GM19240 (cell line): ENCODE measurements around the gene UPF1.

Source experiments
- DNase-seq: peaks from one replicate; pipeline ENCODE4 v3.0.0; 2011; ENCODE audit warnings: low spot score; ENCODE audit not compliant: insufficient read length

Gene UPF1

GRCh38 chr19:18840288-18841267 lies 8.8 kb downstream of the UPF1 start:
- DNase-seq, result no peak

- no peak for DNase-seq
These were observed 9.6 kb downstream of the UPF1 start for GRCh38 chr19:18841400-18841799.

DNA sequence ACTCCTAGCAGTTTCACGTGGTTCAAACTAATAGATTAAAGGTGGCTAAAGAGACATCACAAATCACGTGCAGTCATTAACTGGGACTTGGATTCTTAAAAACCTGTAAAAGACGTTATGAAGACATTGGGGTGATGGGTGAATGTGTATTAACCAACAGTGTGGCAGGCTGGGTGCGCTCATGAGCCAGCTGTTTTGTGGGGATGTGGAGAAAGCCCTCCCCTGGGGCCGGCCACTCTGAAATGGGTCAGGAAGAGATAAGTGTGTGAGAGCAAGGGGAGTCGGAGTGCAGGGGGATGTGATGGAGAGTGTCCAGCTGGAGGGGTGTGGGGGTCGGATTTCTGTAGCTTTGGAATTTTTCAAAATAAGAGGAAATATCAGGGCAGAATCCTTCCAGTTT lies 10.4 kb downstream of the UPF1 start:
- no peak for DNase-seq

DNA sequence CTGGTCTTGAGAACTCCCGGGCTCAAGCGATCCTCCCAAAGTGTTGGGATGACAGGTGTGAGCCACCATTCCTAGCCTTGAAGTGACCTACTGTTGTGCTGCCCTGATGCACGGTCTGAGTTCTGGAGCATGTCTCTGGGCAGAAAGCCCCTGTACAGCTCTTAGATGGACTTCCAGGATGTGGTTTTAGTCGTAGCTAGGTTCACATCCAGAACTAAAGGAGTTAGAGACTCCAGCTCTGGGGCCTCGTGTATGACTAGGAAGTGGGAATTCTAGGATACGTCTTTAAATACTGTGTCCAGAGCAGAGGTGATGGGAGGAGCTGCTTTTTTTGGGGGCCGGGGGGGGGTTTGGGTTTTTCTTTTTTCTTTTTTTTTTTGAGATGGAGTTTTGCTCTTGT lies 12.2 kb downstream of the UPF1 start:
- no peak for DNase-seq

GRCh38 chr19:18844806-18845329 lies 13.1 kb downstream of the UPF1 start:
- DNase-seq, result no peak

DNA sequence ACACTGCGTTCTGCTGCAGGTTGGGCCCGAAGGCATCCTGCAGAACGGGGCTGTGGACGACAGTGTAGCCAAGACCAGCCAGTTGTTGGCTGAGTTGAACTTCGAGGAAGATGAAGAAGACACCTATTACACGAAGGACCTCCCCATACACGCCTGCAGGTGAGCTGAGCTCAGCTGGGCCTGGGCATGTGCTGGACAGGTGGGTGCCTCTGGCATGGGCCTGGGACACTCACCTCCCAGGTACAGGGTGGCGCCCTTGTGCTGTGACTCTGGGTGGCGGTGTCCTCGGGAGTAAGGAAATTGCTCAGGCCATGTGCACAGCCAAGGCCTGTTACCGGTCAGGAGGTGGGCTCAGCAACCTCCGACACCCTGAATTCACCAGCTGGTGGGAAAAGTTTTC lies 14.2 kb downstream of the UPF1 start:
- DNase-seq, result no peak

- DNase-seq, result no peak
These were observed 15.2 kb downstream of the UPF1 start for GRCh38 chr19:18846862-18847548.

DNA sequence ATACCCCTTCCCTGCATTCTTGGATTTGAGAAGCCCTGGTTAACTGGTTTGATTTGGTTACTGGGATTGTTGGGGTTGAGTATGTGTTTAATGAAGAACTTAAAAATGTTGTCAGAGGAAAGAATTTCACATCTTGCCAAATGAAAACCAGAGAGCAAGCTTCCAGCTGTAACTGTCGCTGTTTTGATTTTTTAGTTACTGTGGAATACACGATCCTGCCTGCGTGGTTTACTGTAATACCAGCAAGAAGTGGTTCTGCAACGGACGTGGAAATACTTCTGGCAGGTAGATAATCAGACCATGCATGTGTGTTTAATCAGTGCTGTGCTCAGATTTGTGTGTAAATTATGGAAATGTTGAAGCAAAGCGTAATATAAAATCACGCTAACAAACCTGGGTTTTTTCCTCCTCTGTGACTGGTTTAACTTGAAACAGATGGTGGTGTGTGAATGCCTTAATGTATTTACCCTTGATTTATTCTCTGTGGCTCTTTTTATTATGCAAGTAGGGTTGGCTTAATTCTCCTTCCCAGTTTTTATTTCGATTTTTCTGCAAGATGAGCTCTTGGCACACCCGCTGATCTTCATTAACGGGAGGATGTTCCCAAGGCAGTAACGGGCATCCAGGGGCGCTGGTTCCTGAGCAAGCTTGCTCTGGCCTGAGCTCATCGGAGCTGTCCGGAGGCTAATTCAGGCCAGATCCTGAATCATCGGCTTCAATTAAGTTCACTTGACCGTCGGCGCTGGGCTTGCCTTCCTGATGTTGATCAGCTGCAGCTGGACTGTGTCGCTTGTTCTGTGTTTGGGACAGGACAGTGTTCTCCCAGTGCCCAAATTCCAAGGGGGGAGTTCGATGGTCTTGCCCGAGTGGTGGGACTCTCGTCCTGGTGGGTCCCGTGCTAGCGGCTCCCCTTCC lies 16.0 kb downstream of the UPF1 start:
- DNase-seq, result no peak

GRCh38 chr19:18848878-18849661 lies 17.3 kb downstream of the UPF1 start:
- DNase-seq, result no peak

DNA sequence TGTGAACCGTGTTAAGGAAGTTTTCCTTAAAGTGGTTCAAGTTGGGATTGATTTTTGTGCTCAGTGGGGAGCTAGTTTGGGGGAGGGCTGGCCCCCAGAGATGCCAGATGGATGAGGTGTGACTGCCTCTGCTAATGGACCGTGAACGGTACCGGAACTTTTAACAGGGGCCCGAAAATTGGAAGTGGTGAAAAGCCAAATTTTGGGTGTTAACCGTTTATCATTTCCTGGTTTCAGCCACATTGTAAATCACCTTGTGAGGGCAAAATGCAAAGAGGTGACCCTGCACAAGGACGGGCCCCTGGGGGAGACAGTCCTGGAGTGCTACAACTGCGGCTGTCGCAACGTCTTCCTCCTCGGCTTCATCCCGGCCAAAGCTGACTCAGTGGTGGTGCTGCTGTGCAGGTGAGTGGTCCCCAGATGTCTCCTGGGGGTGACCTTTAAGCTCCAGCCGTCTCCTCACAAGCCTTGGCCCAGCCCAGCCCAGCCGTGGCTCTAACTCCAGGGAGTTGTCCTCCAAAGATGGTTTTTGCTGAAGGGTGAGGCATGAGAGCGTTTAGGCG lies 18.2 kb downstream of the UPF1 start:
- DNase-seq, result no peak

GRCh38 chr19:18850471-18851375 lies 19.0 kb downstream of the UPF1 start:
- DNase-seq, result no peak

- DNase-seq, result no peak
These were observed 20.0 kb downstream of the UPF1 start for GRCh38 chr19:18851673-18852325.

- DNase-seq, result no peak
These were observed 20.9 kb downstream of the UPF1 start for GRCh38 chr19:18852648-18853047.

- DNase-seq, result no peak
These were observed 22.1 kb downstream of the UPF1 start for GRCh38 chr19:18853755-18854427.

GRCh38 chr19:18854982-18855381 lies 23.2 kb downstream of the UPF1 start:
- DNase-seq, result no peak

DNA sequence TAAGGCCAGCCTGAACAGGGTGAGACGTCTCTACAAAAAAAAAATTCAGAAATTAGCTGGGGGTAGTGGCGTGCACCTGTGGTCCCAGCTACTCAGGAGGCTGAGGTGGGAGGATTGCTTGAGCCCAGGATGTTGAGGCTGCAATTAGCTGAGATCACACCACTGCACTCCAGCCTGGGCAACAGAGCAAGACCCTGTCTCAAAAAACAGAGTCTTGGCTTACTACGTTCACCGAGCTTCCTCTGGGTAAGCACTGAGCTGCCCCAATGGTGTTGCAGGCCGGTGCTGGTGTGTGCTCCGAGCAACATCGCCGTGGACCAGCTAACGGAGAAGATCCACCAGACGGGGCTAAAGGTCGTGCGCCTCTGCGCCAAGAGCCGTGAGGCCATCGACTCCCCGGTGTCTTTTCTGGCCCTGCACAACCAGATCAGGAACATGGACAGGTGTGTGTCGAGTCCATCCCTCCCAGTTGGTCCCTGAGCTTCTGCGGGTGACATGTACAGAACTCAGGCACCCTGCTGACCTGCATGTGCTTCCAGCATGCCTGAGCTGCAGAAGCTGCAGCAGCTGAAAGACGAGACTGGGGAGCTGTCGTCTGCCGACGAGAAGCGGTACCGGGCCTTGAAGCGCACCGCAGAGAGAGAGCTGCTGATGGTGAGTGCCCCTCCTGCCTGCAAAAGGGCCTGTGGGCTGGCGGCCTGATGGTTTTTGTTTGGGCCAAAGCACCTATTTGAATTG lies 24.1 kb downstream of the UPF1 start:
- DNase-seq, result no peak

DNA sequence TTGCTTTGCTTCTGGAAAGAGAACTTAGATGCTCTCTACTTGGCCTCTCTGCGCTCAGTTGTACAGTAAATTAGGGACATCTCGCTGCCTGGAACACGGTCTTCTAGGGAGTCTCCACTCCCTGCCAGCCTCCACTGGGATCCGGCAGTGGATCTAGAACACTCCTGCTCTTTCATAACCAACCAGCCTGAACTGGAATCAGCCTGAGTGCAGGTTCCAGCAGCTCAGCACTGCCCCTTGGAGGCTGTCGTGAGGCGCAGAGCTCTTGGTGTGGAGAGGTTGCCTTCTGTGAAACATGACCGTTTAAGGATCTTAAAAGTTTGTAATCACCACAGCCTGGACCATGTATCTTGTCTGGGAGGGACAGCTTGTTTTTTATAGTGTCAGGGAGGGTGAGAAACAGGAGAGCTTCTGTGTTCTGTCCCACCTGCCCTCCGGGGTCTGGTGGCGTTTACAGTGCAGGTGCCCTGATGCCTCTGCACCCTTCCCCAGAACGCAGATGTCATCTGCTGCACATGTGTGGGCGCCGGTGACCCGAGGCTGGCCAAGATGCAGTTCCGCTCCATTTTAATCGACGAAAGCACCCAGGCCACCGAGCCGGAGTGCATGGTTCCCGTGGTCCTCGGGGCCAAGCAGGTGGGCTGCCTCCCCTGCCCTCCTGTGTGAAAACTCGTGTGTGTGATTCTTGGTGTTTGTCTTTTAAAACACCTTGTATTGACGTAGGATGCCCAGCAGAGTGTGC lies 24.8 kb downstream of the UPF1 start:
- no peak for DNase-seq
